ENCODE data around the gene EVPLL.
"Not testable (repeated sequence)": the region's sequence is repeated elsewhere in the genome, so short reads cannot be mapped to it uniquely, and the experiment has no call there.

Gene EVPLL

GRCh38 chr17:18401872-18402590, 24.5 kb downstream of the EVPLL start:
- H3K36me3 ChIP-seq (ENCODE audit: control insufficient read depth, insufficient read depth, low read length); H3K9ac ChIP-seq (ENCODE audit: low read depth, low read length); H3K27me3 ChIP-seq (ENCODE audit: control insufficient read depth, insufficient read depth, low read length); H3K27ac ChIP-seq (ENCODE audit: low read depth, low read length); H3K4me3 ChIP-seq (ENCODE audit: low read depth, low read length); H3K9me3 ChIP-seq (ENCODE audit: control insufficient read depth, insufficient read depth, low read length); H3K4me1 ChIP-seq (ENCODE audit: control insufficient read depth, insufficient read depth, low read length): not testable (repeated sequence)

- not testable (repeated sequence) for H3K27ac ChIP-seq (ENCODE audit: low read depth, low read length); H3K9ac ChIP-seq (ENCODE audit: low read depth, low read length); H3K4me1 ChIP-seq (ENCODE audit: control insufficient read depth, insufficient read depth, low read length); H3K4me3 ChIP-seq (ENCODE audit: low read depth, low read length); H3K27me3 ChIP-seq (ENCODE audit: control insufficient read depth, insufficient read depth, low read length); H3K9me3 ChIP-seq (ENCODE audit: control insufficient read depth, insufficient read depth, low read length); H3K36me3 ChIP-seq (ENCODE audit: control insufficient read depth, insufficient read depth, low read length)
Measured at GRCh38 chr17:18403166-18403565, 25.6 kb downstream of the EVPLL start.

GRCh38 chr17:18403604-18404003, 26.0 kb downstream of the EVPLL start:
- H3K27me3 ChIP-seq (ENCODE audit: control insufficient read depth, insufficient read depth, low read length); H3K36me3 ChIP-seq (ENCODE audit: control insufficient read depth, insufficient read depth, low read length); H3K4me1 ChIP-seq (ENCODE audit: control insufficient read depth, insufficient read depth, low read length); H3K4me3 ChIP-seq (ENCODE audit: low read depth, low read length); H3K9me3 ChIP-seq (ENCODE audit: control insufficient read depth, insufficient read depth, low read length); H3K27ac ChIP-seq (ENCODE audit: low read depth, low read length); H3K9ac ChIP-seq (ENCODE audit: low read depth, low read length): not testable (repeated sequence)

- H3K4me3 ChIP-seq (ENCODE audit: low read depth, low read length); H3K27me3 ChIP-seq (ENCODE audit: control insufficient read depth, insufficient read depth, low read length); H3K27ac ChIP-seq (ENCODE audit: low read depth, low read length): not testable (repeated sequence)
Measured at GRCh38 chr17:18408906-18409305, 31.3 kb downstream of the EVPLL start.

GRCh38 chr17:18409321-18409720, 31.7 kb downstream of the EVPLL start:
- not testable (repeated sequence) for H3K4me3 ChIP-seq (ENCODE audit: low read depth, low read length); H3K36me3 ChIP-seq (ENCODE audit: control insufficient read depth, insufficient read depth, low read length); H3K27me3 ChIP-seq (ENCODE audit: control insufficient read depth, insufficient read depth, low read length); H3K9ac ChIP-seq (ENCODE audit: low read depth, low read length); H3K27ac ChIP-seq (ENCODE audit: low read depth, low read length); H3K4me1 ChIP-seq (ENCODE audit: control insufficient read depth, insufficient read depth, low read length); H3K9me3 ChIP-seq (ENCODE audit: control insufficient read depth, insufficient read depth, low read length)

More at GRCh38 chr17:18408906-18409305, 31.3 kb downstream of the EVPLL start:
- H3K36me3 ChIP-seq (ENCODE audit: control insufficient read depth, insufficient read depth, low read length); H3K9ac ChIP-seq (ENCODE audit: low read depth, low read length); H3K4me1 ChIP-seq (ENCODE audit: control insufficient read depth, insufficient read depth, low read length); H3K9me3 ChIP-seq (ENCODE audit: control insufficient read depth, insufficient read depth, low read length): not testable (repeated sequence)

GRCh38 chr17:18410736-18411135, 33.2 kb downstream of the EVPLL start:
- peak overlapping the region; percentile 44; the same call in 1 of the 2 replicates for H3K9ac ChIP-seq (ENCODE audit: low read depth, low read length)

GRCh38 chr17:18411377-18411864, 33.8 kb downstream of the EVPLL start:
- H3K9ac ChIP-seq (ENCODE audit: low read depth, low read length): peak overlapping the region; percentile 78
- H3K36me3 ChIP-seq (ENCODE audit: control insufficient read depth, insufficient read depth, low read length); H3K27me3 ChIP-seq (ENCODE audit: control insufficient read depth, insufficient read depth, low read length); H3K9me3 ChIP-seq (ENCODE audit: control insufficient read depth, insufficient read depth, low read length); H3K4me1 ChIP-seq (ENCODE audit: control insufficient read depth, insufficient read depth, low read length): not testable (repeated sequence)
- peak overlapping the region; percentile 72 for H3K4me3 ChIP-seq (ENCODE audit: low read depth, low read length)
- peak overlapping the region; percentile 86 for H3K27ac ChIP-seq (ENCODE audit: low read depth, low read length)

More at GRCh38 chr17:18410736-18411135, 33.2 kb downstream of the EVPLL start:
- H3K36me3 ChIP-seq (ENCODE audit: control insufficient read depth, insufficient read depth, low read length); H3K27me3 ChIP-seq (ENCODE audit: control insufficient read depth, insufficient read depth, low read length); H3K4me1 ChIP-seq (ENCODE audit: control insufficient read depth, insufficient read depth, low read length); H3K9me3 ChIP-seq (ENCODE audit: control insufficient read depth, insufficient read depth, low read length): not testable (repeated sequence)
- peak overlapping the region; percentile 72 for H3K4me3 ChIP-seq (ENCODE audit: low read depth, low read length)
- peak overlapping the region; percentile 86 for H3K27ac ChIP-seq (ENCODE audit: low read depth, low read length)

- H3K4me3 ChIP-seq (ENCODE audit: low read depth, low read length): peak overlapping the region; percentile 72; the same call in 1 of the 2 replicates
- H3K4me1 ChIP-seq (ENCODE audit: control insufficient read depth, insufficient read depth, low read length); H3K36me3 ChIP-seq (ENCODE audit: control insufficient read depth, insufficient read depth, low read length); H3K9me3 ChIP-seq (ENCODE audit: control insufficient read depth, insufficient read depth, low read length); H3K9ac ChIP-seq (ENCODE audit: low read depth, low read length); H3K27ac ChIP-seq (ENCODE audit: low read depth, low read length); H3K27me3 ChIP-seq (ENCODE audit: control insufficient read depth, insufficient read depth, low read length): not testable (repeated sequence)
Measured at GRCh38 chr17:18412001-18412538, 34.5 kb downstream of the EVPLL start.

GRCh38 chr17:18421521-18421920, 43.9 kb downstream of the EVPLL start:
- not testable (repeated sequence) for H3K9me3 ChIP-seq (ENCODE audit: control insufficient read depth, insufficient read depth, low read length); H3K27ac ChIP-seq (ENCODE audit: low read depth, low read length); H3K4me3 ChIP-seq (ENCODE audit: low read depth, low read length); H3K27me3 ChIP-seq (ENCODE audit: control insufficient read depth, insufficient read depth, low read length); H3K9ac ChIP-seq (ENCODE audit: low read depth, low read length); H3K4me1 ChIP-seq (ENCODE audit: control insufficient read depth, insufficient read depth, low read length); H3K36me3 ChIP-seq (ENCODE audit: control insufficient read depth, insufficient read depth, low read length)

GRCh38 chr17:18422464-18422863, 44.9 kb downstream of the EVPLL start:
- H3K9me3 ChIP-seq (ENCODE audit: control insufficient read depth, insufficient read depth, low read length); H3K27me3 ChIP-seq (ENCODE audit: control insufficient read depth, insufficient read depth, low read length); H3K4me1 ChIP-seq (ENCODE audit: control insufficient read depth, insufficient read depth, low read length); H3K9ac ChIP-seq (ENCODE audit: low read depth, low read length); H3K36me3 ChIP-seq (ENCODE audit: control insufficient read depth, insufficient read depth, low read length); H3K4me3 ChIP-seq (ENCODE audit: low read depth, low read length); H3K27ac ChIP-seq (ENCODE audit: low read depth, low read length): not testable (repeated sequence)

GRCh38 chr17:18423015-18423414, 45.4 kb downstream of the EVPLL start:
- not testable (repeated sequence) for H3K4me1 ChIP-seq (ENCODE audit: control insufficient read depth, insufficient read depth, low read length); H3K36me3 ChIP-seq (ENCODE audit: control insufficient read depth, insufficient read depth, low read length); H3K27me3 ChIP-seq (ENCODE audit: control insufficient read depth, insufficient read depth, low read length); H3K4me3 ChIP-seq (ENCODE audit: low read depth, low read length); H3K9me3 ChIP-seq (ENCODE audit: control insufficient read depth, insufficient read depth, low read length); H3K9ac ChIP-seq (ENCODE audit: low read depth, low read length); H3K27ac ChIP-seq (ENCODE audit: low read depth, low read length)

All from HUES48 (cell line).